GM12874 (cell line): ENCODE results near the gene KLHDC4.

Experiments
- CTCF ChIP-seq: IDR thresholded peaks from 2 replicates; pipeline ENCODE4 v1.5.1; 2011; ENCODE audit warnings: low read depth, mild to moderate bottlenecking, control low read depth, low read length, moderate library complexity; ENCODE audit not compliant: insufficient read depth

KLHDC4 gene

DNA sequence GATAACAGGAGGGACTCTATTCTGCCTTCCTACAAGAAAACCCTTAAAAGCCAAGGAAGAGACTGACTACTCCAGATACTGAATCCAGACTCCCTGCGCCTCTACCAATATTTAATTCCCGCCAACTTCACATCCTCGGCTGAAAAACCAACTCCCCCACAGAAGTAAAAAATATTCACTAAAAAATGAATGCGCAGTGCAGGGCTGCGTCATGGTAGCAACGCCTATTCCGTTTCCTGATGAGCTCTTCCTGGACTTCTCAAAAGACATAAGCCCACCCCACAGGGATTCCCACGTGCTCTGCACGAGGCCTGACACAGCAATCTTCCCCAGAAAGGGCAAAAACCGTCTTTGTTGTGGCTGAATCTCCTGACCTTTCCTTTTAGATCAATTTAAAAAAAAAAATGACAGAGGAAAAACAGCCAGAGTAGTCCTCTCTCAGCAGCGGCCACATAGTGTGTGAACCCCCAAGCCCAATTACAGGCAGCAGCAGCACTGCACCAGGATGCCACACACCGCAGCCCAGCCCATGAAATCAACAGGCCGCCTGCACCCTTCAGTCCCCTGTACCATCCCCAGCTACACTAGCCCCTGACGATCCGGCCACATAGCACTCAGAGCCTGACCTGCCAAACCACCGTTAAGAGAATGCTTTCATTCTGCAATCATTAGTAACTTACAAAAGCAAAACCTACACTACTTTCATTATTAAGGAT is 23.9 kb downstream of the KLHDC4 start:
- TF ChIP-seq CTCF = no peak

DNA sequence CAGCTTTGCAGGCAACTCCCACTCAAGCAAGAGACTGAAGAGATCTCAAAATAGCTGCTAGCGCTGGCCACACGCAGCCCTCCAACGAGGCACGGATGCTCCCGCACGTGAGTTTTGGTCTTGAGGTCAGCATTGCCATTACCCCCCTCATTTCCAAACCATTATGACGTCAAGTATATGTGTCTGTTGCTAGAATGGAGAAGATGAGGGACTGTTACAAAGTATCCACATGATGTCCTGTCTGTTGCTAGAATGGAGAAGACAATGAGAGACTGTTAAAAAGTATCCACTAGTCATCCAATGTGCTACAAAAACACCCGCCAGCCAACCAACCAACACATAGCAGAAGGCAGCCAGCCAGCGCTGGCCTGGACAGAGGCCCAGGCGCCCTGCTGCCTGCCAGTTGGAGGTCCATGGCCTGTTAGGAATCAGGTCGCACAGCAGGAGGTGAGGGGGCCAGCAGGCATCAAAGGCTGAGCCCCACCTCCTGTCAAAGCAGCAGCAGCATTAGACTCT is 24.8 kb downstream of the KLHDC4 start:
- TF ChIP-seq CTCF = no peak

DNA sequence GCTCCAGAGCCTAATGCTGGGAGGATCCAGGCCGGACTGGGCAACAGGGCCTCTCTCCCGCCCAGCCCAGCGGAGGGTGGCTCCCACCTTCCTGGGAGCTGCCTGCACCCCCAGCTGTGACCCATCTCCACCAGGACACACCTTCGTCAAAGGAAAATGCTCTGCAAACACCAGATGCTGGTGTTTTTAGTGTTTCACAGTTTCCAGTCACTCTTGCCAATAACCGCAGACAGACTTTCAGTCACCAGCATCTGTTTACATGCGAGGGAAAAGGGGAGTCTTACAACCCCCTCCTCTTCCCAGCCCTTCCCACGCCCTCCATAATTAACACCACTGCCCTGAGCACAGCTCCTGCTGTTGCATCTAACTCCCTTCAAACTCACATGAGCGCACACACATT is 25.3 kb downstream of the KLHDC4 start:
- no peak for TF ChIP-seq CTCF

DNA sequence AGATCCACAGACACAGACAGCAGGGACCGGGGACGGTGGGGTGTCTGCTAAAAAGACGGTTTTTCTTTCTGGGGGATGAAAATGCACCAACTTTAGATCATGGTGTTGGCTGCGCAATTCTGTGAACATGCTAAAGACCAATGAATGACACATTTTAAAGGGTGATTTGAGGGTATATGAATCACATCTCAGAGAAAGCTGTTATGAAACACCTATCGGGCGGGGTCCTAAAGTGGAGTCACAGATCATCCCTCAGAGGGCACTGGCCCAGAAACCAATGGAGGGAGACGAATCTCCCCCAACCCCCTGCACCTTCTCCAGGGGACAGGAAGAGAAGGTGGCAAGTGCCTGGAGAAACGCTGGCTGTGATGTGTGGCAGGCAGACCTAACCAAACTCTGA is 26.0 kb downstream of the KLHDC4 start:
- TF ChIP-seq CTCF = no peak

DNA sequence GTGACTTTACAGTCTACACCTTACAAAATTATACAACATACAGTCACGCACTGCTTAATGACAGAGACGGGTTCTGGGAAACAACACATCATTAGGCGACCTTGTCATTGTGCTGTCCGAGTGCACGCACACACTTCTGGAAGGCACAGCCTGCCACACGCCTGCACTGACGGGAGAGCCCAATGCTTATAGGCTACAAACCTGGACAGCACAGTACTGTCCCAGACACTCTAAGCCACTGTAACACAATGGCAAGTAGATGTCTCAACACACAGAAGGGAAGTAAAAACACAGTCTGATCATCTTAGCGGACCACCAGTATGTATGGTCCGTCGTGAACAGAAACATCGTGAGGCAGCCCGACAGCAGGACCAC is 29.8 kb downstream of the KLHDC4 start:
- TF ChIP-seq CTCF = no peak

DNA sequence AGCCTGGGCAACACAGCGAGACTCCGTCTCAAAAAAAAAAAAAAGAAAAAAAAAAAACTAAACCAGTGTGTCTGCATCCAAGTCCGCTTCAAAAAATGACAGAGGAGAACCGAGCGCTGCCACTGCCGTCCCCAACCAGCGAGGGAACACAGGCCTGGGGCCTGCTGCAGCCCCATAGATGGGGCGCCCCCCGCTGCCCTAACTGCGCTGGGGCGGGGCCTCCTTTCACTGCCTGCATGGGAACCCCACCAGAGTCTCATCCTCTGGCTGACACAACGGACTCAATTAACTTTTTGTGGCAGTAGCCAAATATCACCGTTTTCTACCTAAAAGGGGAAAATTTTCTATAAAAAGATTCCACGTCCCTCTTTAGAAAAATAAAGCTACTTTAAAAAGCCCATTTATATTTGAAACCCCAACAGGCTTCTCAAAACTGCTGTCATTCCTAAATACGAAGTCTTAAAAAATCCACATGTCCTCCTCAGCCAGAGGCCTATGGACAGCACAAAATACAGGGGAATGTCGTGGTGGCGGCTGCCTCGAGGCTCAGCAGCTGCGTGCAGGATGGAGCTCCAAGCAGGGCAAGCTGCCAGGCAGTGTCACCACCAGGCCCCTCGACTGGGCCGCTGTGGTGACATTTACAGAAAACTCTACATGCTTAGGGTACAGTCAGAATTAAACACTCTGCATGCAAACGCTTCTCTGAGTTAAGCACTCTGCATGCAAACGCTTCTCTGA is 30.3 kb downstream of the KLHDC4 start:
- no peak for TF ChIP-seq CTCF

GRCh38 chr16:87734644-87735043 is 31.1 kb downstream of the KLHDC4 start:
- no peak for TF ChIP-seq CTCF
